Spinal cord (tissue), 10 donors: ENCODE measurements around the gene ENDOD1. TPM values are rescaled to one million over a fixed set of nuclear protein-coding genes. Genes with fewer than 3 reads are reported as not detected.

ENCODE experiments used
- DNase-seq, 6 donors: peaks; one replicate each; pipeline versions ENCODE4 v3.0.0 to v3.0.0-alpha.2; 2013 to 2015; ENCODE audit warnings: low spot score in 6 of 6, low read depth in 4 of 6
- H3K27ac ChIP-seq: one replicate; pipeline ENCODE4 v1.5.1; 2013; ENCODE audit warnings: low read depth, low read length, control low read depth
- H3K27me3 ChIP-seq: one replicate; pipeline ENCODE4 v1.6.1; 2013; ENCODE audit warnings: low read length; ENCODE audit not compliant: control insufficient read depth, insufficient read depth
- H3K36me3 ChIP-seq: one replicate; pipeline ENCODE4 v1.6.1; 2013; ENCODE audit warnings: low read length; ENCODE audit not compliant: control insufficient read depth, insufficient read depth
- H3K4me1 ChIP-seq: one replicate; pipeline ENCODE4 v1.6.1; 2013; ENCODE audit warnings: low read length; ENCODE audit not compliant: control insufficient read depth, insufficient read depth
- H3K4me3 ChIP-seq: one replicate; pipeline ENCODE4 v1.5.1; 2013; ENCODE audit warnings: low read depth, low read length, control low read depth
- H3K9me3 ChIP-seq: one replicate; pipeline ENCODE4 v1.6.1; 2013; ENCODE audit warnings: low read length; ENCODE audit not compliant: control insufficient read depth, insufficient read depth
- WGBS: methylation state at CpG from one replicate; pipeline ENCODE4 v1.1.5; 2013; ENCODE audit warnings: missing lambda C conversion rate; ENCODE audit not compliant: insufficient coverage; 5-methylcytosine and 5-hydroxymethylcytosine counted together
- polyA plus RNA-seq, 2 donors: library from polyadenylated mRNA; unstranded; fragments of 120-200 nt; gene quantifications; one replicate each; pipeline ENCODE4 v1.2.1, GENCODE V29; 2013; ENCODE audit not compliant: insufficient read length in 2 of 2
- total RNA-seq, 2 donors: library from RNA; depleted of rRNA in 1 of 2; stranded (reverse); fragments of 120-200 nt in 1 of 2; fragments of >200 nt in 1 of 2; gene quantifications; one replicate each; pipeline versions ENCODE4 v1.2.3 to v1.2.4, GENCODE V29; 2013 to 2014
- donor health status: healthy.

ENDOD1 gene
- total and polyA plus RNA-seq, 4 donors, result 41.2 to 109 (median 50.7) TPM

- H3K4me1 ChIP-seq, result peaks cover 18% of the 10 kb centered on the region
Observed at GRCh38 chr11:95086836-95087570, 2.6 kb upstream of the ENDOD1 start.

GRCh38 chr11:95088946-95089619 lies 563 bp upstream of the ENDOD1 start:
- peaks cover 22% of the 10 kb centered on the region for H3K4me1 ChIP-seq
- peak in 1 of 6 donors; percentile 15 for DNase-seq
- 7% methylated on average over 27 of the region's 27 CpGs for WGBS

More at GRCh38 chr11:95086836-95087570, 2.6 kb upstream of the ENDOD1 start:
- Histone ChIP-seq H3K36me3 (no peaks in the 10 kb centered on the region), H3K9me3 (no peaks in the 10 kb centered on the region), H3K4me3 (no peak overlapping the region), H3K27me3 (no peaks in the 10 kb centered on the region), H3K27ac (no peak overlapping the region)
- WGBS, result no CpG with 5 or more reads among the region's 1 CpG
- DNase-seq, result no peak

GRCh38 chr11:95091663-95092180 lies 2.1 kb downstream of the ENDOD1 start:
- Histone ChIP-seq H3K4me3 (no peak overlapping the region), H3K27ac (no peak overlapping the region), H3K36me3 (no peaks in the 10 kb centered on the region), H3K27me3 (no peaks in the 10 kb centered on the region), H3K9me3 (no peaks in the 10 kb centered on the region), H3K4me1 (peaks cover 22% of the 10 kb centered on the region)
- DNase-seq, result no peak

More at GRCh38 chr11:95088946-95089619, 563 bp upstream of the ENDOD1 start:
- Histone ChIP-seq H3K4me3 (peak overlapping the region; percentile 81), H3K36me3 (no peaks in the 10 kb centered on the region), H3K9me3 (no peaks in the 10 kb centered on the region), H3K27ac (peak overlapping the region; percentile 93), H3K27me3 (no peaks in the 10 kb centered on the region)

GRCh38 chr11:95092549-95093324 lies 3.1 kb downstream of the ENDOD1 start:
- Histone ChIP-seq H3K9me3 (no peaks in the 10 kb centered on the region), H3K27me3 (no peaks in the 10 kb centered on the region), H3K36me3 (no peaks in the 10 kb centered on the region), H3K4me1 (peaks cover 22% of the 10 kb centered on the region), H3K27ac (no peak overlapping the region), H3K4me3 (no peak overlapping the region)
- WGBS, result 67% methylated on average over 3 of the region's 5 CpGs
- no peak for DNase-seq

- no peak overlapping the region for H3K4me3 ChIP-seq
- no CpG with 5 or more reads among the region's 3 CpGs for WGBS
- H3K4me1 ChIP-seq, result peaks cover 21% of the 10 kb centered on the region
- H3K36me3 ChIP-seq, result no peaks in the 10 kb centered on the region
- no peak overlapping the region for H3K27ac ChIP-seq
- H3K9me3 ChIP-seq, result no peaks in the 10 kb centered on the region
- no peak for DNase-seq
- no peaks in the 10 kb centered on the region for H3K27me3 ChIP-seq
Observed at GRCh38 chr11:95093548-95093947, 3.9 kb downstream of the ENDOD1 start.

- no peaks in the 10 kb centered on the region for H3K9me3 ChIP-seq
- H3K27ac ChIP-seq, result no peak overlapping the region
- 60% methylated on average over 1 of the region's 4 CpGs for WGBS
Observed at GRCh38 chr11:95095858-95096587, 6.4 kb downstream of the ENDOD1 start.

GRCh38 chr11:95097209-95097608 lies 7.6 kb downstream of the ENDOD1 start:
- Histone ChIP-seq H3K9me3 (no peaks in the 10 kb centered on the region), H3K27ac (no peak overlapping the region), H3K27me3 (no peaks in the 10 kb centered on the region), H3K36me3 (no peaks in the 10 kb centered on the region), H3K4me3 (no peak overlapping the region), H3K4me1 (peaks cover 7% of the 10 kb centered on the region)
- no peak for DNase-seq
- WGBS, result 43% methylated on average over 3 of the region's 3 CpGs

More at GRCh38 chr11:95095858-95096587, 6.4 kb downstream of the ENDOD1 start:
- peak in 1 of 6 donors; percentile 36 for DNase-seq
- peaks cover 9% of the 10 kb centered on the region for H3K4me1 ChIP-seq
- no peaks in the 10 kb centered on the region for H3K36me3 ChIP-seq
- H3K27me3 ChIP-seq, result no peaks in the 10 kb centered on the region
- H3K4me3 ChIP-seq, result no peak overlapping the region

GRCh38 chr11:95098826-95099225 lies 9.2 kb downstream of the ENDOD1 start:
- no peak for DNase-seq
- H3K27ac ChIP-seq, result no peak overlapping the region
- H3K4me3 ChIP-seq, result no peak overlapping the region
- no peaks in the 10 kb centered on the region for H3K27me3 ChIP-seq
- no peaks in the 10 kb centered on the region for H3K36me3 ChIP-seq
- no peaks in the 10 kb centered on the region for H3K9me3 ChIP-seq
- WGBS, result no CpG with 5 or more reads among the region's 3 CpGs
- no peaks in the 10 kb centered on the region for H3K4me1 ChIP-seq

- Histone ChIP-seq H3K27ac (no peak overlapping the region), H3K27me3 (no peaks in the 10 kb centered on the region), H3K4me3 (no peak overlapping the region), H3K4me1 (no peaks in the 10 kb centered on the region), H3K36me3 (no peaks in the 10 kb centered on the region), H3K9me3 (no peaks in the 10 kb centered on the region)
- no peak for DNase-seq
- WGBS, result 80% methylated on average over 2 of the region's 4 CpGs
Observed at GRCh38 chr11:95100191-95100648, 10.6 kb downstream of the ENDOD1 start.
